Measurements from ENCODE around the gene SPATA18.

DNA sequence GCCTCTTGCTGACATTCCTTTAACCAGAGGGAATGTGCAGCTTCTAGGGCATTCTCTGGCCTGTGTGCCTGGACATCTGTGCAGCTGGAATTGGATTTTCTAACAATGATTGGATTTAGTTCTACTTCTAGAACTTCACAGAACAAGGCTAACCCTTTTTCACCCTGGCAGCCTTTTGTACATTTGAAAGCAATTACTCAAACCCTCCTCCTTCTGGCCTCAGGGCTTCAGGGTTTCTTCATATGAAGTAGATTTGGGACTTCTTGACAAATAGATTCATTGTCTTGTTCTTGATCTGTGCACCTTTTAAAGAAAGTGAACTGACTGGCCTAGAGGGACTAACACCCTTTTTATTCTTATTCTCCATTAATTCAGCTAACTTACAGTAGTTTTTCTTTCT lies 30.1 kb downstream of the SPATA18 start:
- TF ChIP-seq EZH2 (IDR thresholded peaks at IDR 0.05; ENCODE audit: insufficient read depth, poor library complexity, severe bottlenecking) (no peak), EZH2phosphoT487 (IDR thresholded peaks at IDR 0.05; ENCODE audit: insufficient read depth, low read depth) (no peak)

Data from GM23248 (cell line).